Measurements from ENCODE around the gene INS.

Gene INS

GRCh38 chr11:2135648-2136201 is 25.3 kb downstream of the INS start:
- TF ChIP-seq GABPA (IDR thresholded peaks at IDR 0.05; ENCODE audit: low read depth) (no peak), POLR2AphosphoS5 (IDR thresholded peaks at IDR 0.05; ENCODE audit: low read depth) (no peak), SPI1 (IDR thresholded peaks at IDR 0.05; ENCODE audit: borderline replicate concordance, low read depth) (no peak)
- Histone ChIP-seq H3K27ac (replicated peaks) (no peak overlapping the region), H3K4me3 (replicated peaks; ENCODE audit: insufficient read depth, low read length) (no peak overlapping the region), H3K27me3 (ENCODE audit: insufficient read depth, poor library complexity, severe bottlenecking) (peaks cover 57% of the 10 kb centered on the region)
- no peak for DNase-seq (ENCODE audit: low read depth in 1 of 2, low spot score in 1 of 2)

GRCh38 chr11:2135018-2135569 is 25.9 kb downstream of the INS start:
- Histone ChIP-seq H3K27me3 (ENCODE audit: insufficient read depth, poor library complexity, severe bottlenecking) (peaks cover 54% of the 10 kb centered on the region), H3K27ac (replicated peaks) (no peak overlapping the region), H3K4me3 (replicated peaks; ENCODE audit: insufficient read depth, low read length) (no peak overlapping the region)
- no peak for TF ChIP-seq GABPA (IDR thresholded peaks at IDR 0.05; ENCODE audit: low read depth)
- TF ChIP-seq REST (IDR thresholded peaks at IDR 0.05; ENCODE audit: insufficient replicate concordance, low read depth) = no peak
- no peak for TF ChIP-seq SPI1 (IDR thresholded peaks at IDR 0.05; ENCODE audit: borderline replicate concordance, low read depth)
- TF ChIP-seq CTCF (IDR thresholded peaks at IDR 0.05; ENCODE audit: insufficient read depth, low read length) = no peak
- no peak for TF ChIP-seq POLR2AphosphoS5 (IDR thresholded peaks at IDR 0.05; ENCODE audit: low read depth)
- DNase-seq (ENCODE audit: low read depth in 1 of 2, low spot score in 1 of 2) = no peak

GRCh38 chr11:2134022-2135010 is 26.7 kb downstream of the INS start:
- Histone ChIP-seq H3K27me3 (ENCODE audit: insufficient read depth, poor library complexity, severe bottlenecking) (peaks cover 50% of the 10 kb centered on the region), H3K27ac (replicated peaks) (no peak overlapping the region), H3K4me3 (replicated peaks; ENCODE audit: insufficient read depth, low read length) (no peak overlapping the region)
- DNase-seq (ENCODE audit: low read depth in 1 of 2, low spot score in 1 of 2) = no peak
- TF ChIP-seq REST (IDR thresholded peaks at IDR 0.05; ENCODE audit: insufficient replicate concordance, low read depth) = no peak

- Histone ChIP-seq H3K4me3 (replicated peaks; ENCODE audit: insufficient read depth, low read length) (no peak overlapping the region), H3K27ac (replicated peaks) (no peak overlapping the region), H3K27me3 (ENCODE audit: insufficient read depth, poor library complexity, severe bottlenecking) (peaks cover 50% of the 10 kb centered on the region)
- TF ChIP-seq CTCF (IDR thresholded peaks at IDR 0.05; ENCODE audit: insufficient read depth, low read length) (no peak), REST (IDR thresholded peaks at IDR 0.05; ENCODE audit: insufficient replicate concordance, low read depth) (no peak)
- no peak for DNase-seq (ENCODE audit: low read depth in 1 of 2, low spot score in 1 of 2)
Measured at GRCh38 chr11:2133241-2134021, 27.6 kb downstream of the INS start.
